HepG2 (cell line): ENCODE results near the gene EHBP1. TPM values are rescaled to one million over a fixed set of nuclear protein-coding genes. Genes with fewer than 3 reads are reported as not detected.

Source experiments
- CBX5 ChIP-seq: sonication (generic); formaldehyde crosslinking; IDR thresholded peaks from 2 replicates; pipeline ENCODE4 v1.4.0; 2020; ENCODE audit warnings: missing genetic modification reagents, borderline replicate concordance
- DR1 ChIP-seq: sonication (generic); formaldehyde crosslinking; IDR thresholded peaks from 2 replicates; pipeline ENCODE4 v1.8.0; 2021; ENCODE audit warnings: mild to moderate bottlenecking, missing genetic modification reagents, inconsistent platforms
- GPN1 ChIP-seq: sonication (generic); formaldehyde crosslinking; IDR thresholded peaks from 2 replicates; pipeline ENCODE4 v1.5.1; 2020; ENCODE audit warnings: missing genetic modification reagents, borderline replicate concordance
- HOXA7 ChIP-seq: sonication (generic); formaldehyde crosslinking; IDR thresholded peaks from 2 replicates; pipeline ENCODE4 v1.8.1; 2022; ENCODE audit warnings: mild to moderate bottlenecking, missing genetic modification reagents, moderate library complexity
- KDM3A ChIP-seq: IDR thresholded peaks from 2 replicates; pipeline ENCODE4 v1.6.1; 2018; ENCODE audit warnings: low read depth, missing compliant biosample characterization
- MED8 ChIP-seq: sonication (generic); formaldehyde crosslinking; IDR thresholded peaks from 2 replicates; pipeline ENCODE4 v1.8.1; 2023; ENCODE audit warnings: mild to moderate bottlenecking, missing genetic modification reagents; ENCODE audit not compliant: insufficient replicate concordance
- NONO ChIP-seq, 2 experiments: fragments of 450-650 bp in 1 of 2; sonication (generic) in 1 of 2; formaldehyde crosslinking in 1 of 2; IDR thresholded peaks in 1 of 2; conservative IDR thresholded peaks in 1 of 2; 2 replicates each; pipeline versions ENCODE4 v1.6.1 to v1.8.0; 2017 to 2022; ENCODE audit warnings: mild to moderate bottlenecking in 1 of 2, missing genetic modification reagents in 1 of 2, moderate library complexity in 1 of 2
- NR1H2 ChIP-seq: sonication (generic); formaldehyde crosslinking; IDR thresholded peaks from 2 replicates; pipeline ENCODE4 v1.8.1; 2022; ENCODE audit warnings: low read depth, missing genetic modification reagents, borderline replicate concordance
- PAF1 ChIP-seq: IDR thresholded peaks from 2 replicates; pipeline ENCODE4 v1.6.1; 2016; ENCODE audit warnings: missing genetic modification reagents, missing compliant biosample characterization
- PHF20 ChIP-seq: sonication (generic); formaldehyde crosslinking; IDR thresholded peaks from 2 replicates; pipeline ENCODE4 v1.5.0; 2020; ENCODE audit warnings: mild to moderate bottlenecking, missing genetic modification reagents
- RERE ChIP-seq: IDR thresholded peaks from 2 replicates; pipeline ENCODE4 v1.6.1; 2016; ENCODE audit warnings: low read depth, missing genetic modification reagents, missing compliant biosample characterization
- RFXANK ChIP-seq: IDR thresholded peaks from 2 replicates; pipeline ENCODE4 v1.6.1; 2016
- SAP130 ChIP-seq: IDR thresholded peaks from 2 replicates; pipeline ENCODE4 v1.6.1; 2016; ENCODE audit warnings: low read depth
- ZNF317 ChIP-seq: sonication (generic); formaldehyde crosslinking; IDR thresholded peaks from 2 replicates; pipeline ENCODE4 v1.5.0; 2020; ENCODE audit warnings: mild to moderate bottlenecking, missing genetic modification reagents
- ZNF607 ChIP-seq: sonication (generic); formaldehyde crosslinking; IDR thresholded peaks from 2 replicates; pipeline ENCODE4 v1.5.1; 2020; ENCODE audit warnings: missing genetic modification reagents, mild to moderate bottlenecking, borderline replicate concordance
- polyA plus RNA-seq, 8 experiments: library from polyadenylated mRNA; depleted of rRNA in 3 of 8; stranded (reverse) in 7 of 8; unstranded in 1 of 8; fragments of >200 nt; fragmentation: Illumina TruSeq in 4 of 8; extraction: Trizol in 4 of 8; gene quantifications; 2 replicates each; pipeline versions ENCODE4 v1.2.1 to v1.2.3, GENCODE V29; 2011 to 2016; ENCODE audit warnings: low read depth in 4 of 8, missing spikeins in 1 of 8, mixed read lengths in 1 of 8; ENCODE audit not compliant: insufficient read depth in 1 of 8
- total RNA-seq, 5 experiments: library from RNA; depleted of rRNA; stranded (reverse); fragments of >200 nt; fragmentation: Illumina TruSeq; extraction: Trizol; gene quantifications; 2 replicates each; pipeline ENCODE4 v1.2.3, GENCODE V29; 2016; ENCODE audit warnings: low read depth in 1 of 5
- TF ChIP-seq, protein P1 (sequence below): sonication (generic); formaldehyde crosslinking; IDR thresholded peaks from 2 replicates; pipeline ENCODE4 v1.8.0; 2023; ENCODE audit warnings: mild to moderate bottlenecking, missing genetic modification reagents
- TF ChIP-seq, protein P2 (sequence below): sonication (generic); formaldehyde crosslinking; IDR thresholded peaks from 2 replicates; pipeline ENCODE4 v1.4.0; 2020; ENCODE audit warnings: missing genetic modification reagents, borderline replicate concordance
- TF ChIP-seq, protein P3 (sequence below): sonication (generic); formaldehyde crosslinking; IDR thresholded peaks from 2 replicates; pipeline ENCODE4 v1.4.0; 2020; ENCODE audit warnings: missing genetic modification reagents, low read depth, mild to moderate bottlenecking, borderline replicate concordance

Gene EHBP1
- total and polyA plus RNA-seq, 2 of the 13 experiments (the other 11 are each of a cell fraction or from before 2014, with no cell fraction given) = 93.5 to 146 TPM

GRCh38 chr2:62705859-62706720, 577 bp downstream of the EHBP1 start (continued):
- TF ChIP-seq RERE (CRISPR knock-in tag) (no peak), KDM3A (no peak), PHF20 (CRISPR knock-in tag) (peak; percentile 44), NONO (IDR thresholded peaks at IDR 0.05) (no peak), NONO (CRISPR knock-in tag; conservative IDR thresholded peaks at IDR 0.05) (peak; percentile 28), NR1H2 (CRISPR knock-in tag) (0 out of 2 replicates have a peak, but pooled peaks have one; percentile 53), ZNF607 (CRISPR knock-in tag) (peak; percentile 82; the same call in 1 of the 2 replicates), GPN1 (CRISPR knock-in tag) (peak; percentile 30; the same call in 1 of the 2 replicates), ZNF317 (CRISPR knock-in tag) (0 out of 2 replicates have a peak, but pooled peaks have one; percentile 56), SAP130 (CRISPR knock-in tag) (peak; percentile 53), RFXANK (peak; percentile 31; the same call in 1 of the 2 replicates), HOXA7 (CRISPR knock-in tag) (no peak), MED8 (CRISPR knock-in tag) (peak; percentile 38), PAF1 (peak; percentile 84), CBX5 (peak; percentile 93), DR1 (CRISPR knock-in tag) (0 out of 2 replicates have a peak, but pooled peaks have one; percentile 25)
- TF ChIP-seq, protein P1, sequence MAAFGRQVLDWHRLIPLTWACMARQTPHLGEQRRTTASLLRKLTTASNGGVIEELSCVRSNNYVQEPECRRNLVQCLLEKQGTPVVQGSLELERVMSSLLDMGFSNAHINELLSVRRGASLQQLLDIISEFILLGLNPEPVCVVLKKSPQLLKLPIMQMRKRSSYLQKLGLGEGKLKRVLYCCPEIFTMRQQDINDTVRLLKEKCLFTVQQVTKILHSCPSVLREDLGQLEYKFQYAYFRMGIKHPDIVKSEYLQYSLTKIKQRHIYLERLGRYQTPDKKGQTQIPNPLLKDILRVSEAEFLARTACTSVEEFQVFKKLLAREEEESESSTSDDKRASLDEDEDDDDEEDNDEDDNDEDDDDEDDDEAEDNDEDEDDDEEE (CRISPR knock-in tag) = peak; percentile 53; the same call in 1 of the 2 replicates
- TF ChIP-seq, protein P2, sequence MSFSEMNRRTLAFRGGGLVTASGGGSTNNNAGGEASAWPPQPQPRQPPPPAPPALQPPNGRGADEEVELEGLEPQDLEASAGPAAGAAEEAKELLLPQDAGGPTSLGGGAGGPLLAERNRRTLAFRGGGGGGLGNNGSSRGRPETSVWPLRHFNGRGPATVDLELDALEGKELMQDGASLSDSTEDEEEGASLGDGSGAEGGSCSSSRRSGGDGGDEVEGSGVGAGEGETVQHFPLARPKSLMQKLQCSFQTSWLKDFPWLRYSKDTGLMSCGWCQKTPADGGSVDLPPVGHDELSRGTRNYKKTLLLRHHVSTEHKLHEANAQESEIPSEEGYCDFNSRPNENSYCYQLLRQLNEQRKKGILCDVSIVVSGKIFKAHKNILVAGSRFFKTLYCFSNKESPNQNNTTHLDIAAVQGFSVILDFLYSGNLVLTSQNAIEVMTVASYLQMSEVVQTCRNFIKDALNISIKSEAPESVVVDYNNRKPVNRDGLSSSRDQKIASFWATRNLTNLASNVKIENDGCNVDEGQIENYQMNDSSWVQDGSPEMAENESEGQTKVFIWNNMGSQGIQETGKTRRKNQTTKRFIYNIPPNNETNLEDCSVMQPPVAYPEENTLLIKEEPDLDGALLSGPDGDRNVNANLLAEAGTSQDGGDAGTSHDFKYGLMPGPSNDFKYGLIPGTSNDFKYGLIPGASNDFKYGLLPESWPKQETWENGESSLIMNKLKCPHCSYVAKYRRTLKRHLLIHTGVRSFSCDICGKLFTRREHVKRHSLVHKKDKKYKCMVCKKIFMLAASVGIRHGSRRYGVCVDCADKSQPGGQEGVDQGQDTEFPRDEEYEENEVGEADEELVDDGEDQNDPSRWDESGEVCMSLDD (CRISPR knock-in tag) = peak; percentile 37; the same call in 1 of the 2 replicates
- TF ChIP-seq, protein P3, sequence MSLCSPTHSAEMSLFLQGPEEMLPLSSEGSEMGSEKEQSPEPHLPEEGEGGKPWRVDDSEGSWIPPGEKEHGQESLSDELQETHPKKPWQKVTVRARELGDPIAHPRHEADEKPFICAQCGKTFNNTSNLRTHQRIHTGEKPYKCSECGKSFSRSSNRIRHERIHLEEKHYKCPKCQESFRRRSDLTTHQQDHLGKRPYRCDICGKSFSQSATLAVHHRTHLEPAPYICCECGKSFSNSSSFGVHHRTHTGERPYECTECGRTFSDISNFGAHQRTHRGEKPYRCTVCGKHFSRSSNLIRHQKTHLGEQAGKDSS (CRISPR knock-in tag) = peak; percentile 81
